ENCODE measurements around the gene ITGB4.
"Not testable (repeated sequence)": the region's sequence is repeated elsewhere in the genome, so short reads cannot be mapped to it uniquely, and the experiment has no call there.

Gene ITGB4

DNA sequence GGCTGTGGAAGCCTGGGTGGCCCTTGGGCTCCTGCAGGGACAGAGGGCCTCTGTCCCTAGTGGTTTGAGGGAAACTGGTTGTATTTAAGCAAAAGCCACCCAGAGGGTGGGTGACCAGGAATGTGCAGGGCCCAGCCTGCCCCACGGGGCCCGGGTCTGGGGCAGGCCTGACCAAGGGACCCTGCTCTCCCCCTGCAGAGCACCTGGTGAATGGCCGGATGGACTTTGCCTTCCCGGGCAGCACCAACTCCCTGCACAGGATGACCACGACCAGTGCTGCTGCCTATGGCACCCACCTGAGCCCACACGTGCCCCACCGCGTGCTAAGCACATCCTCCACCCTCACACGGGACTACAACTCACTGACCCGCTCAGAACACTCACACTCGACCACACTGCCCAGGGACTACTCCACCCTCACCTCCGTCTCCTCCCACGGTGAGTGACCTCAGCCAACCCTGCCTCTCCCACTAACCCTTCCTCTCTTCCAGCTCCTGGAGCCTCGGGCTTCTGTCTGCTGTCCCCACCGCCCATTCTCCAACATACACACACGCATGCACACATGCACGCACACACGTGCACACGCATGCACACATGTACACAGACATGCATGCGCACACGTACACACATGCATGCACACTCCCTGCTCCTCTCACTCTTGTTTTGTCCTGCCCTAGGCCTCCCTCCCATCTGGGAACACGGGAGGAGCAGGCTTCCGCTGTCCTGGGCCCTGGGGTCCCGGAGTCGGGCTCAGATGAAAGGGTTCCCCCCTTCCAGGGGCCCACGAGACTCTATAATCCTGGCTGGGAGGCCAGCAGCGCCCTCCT lies 33.3 kb downstream of the ITGB4 start:
- DNase-seq, result no peak

DNA sequence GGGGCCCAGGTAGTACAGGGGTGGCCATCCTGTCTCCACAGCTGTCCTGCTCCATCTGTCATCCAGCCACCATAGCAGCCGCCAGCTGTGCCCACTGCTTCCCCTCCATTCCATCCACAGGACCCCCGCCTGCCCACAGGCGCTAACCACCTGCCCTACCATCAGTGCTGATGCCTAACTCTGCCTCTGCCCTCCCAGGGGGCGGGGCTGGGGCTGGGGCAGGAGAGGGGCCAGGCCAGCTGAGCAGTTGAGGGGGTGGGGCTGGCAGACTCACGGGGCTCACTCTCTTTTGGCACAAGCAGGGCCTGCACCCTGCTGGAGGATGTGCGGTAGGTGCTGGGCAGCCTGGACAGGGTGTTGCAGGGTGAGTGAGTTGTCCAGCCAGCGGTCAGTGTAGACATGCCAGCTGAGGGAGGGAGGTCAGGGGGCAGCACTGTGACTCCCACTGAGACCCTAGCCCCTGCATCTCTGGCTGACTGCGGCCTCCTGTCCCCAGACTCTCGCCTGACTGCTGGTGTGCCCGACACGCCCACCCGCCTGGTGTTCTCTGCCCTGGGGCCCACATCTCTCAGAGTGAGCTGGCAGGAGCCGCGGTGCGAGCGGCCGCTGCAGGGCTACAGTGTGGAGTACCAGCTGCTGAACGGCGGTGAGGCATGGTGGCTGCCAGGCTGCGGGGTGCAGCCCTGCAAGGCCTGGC lies 34.1 kb downstream of the ITGB4 start:
- DNase-seq, result no peak

DNA sequence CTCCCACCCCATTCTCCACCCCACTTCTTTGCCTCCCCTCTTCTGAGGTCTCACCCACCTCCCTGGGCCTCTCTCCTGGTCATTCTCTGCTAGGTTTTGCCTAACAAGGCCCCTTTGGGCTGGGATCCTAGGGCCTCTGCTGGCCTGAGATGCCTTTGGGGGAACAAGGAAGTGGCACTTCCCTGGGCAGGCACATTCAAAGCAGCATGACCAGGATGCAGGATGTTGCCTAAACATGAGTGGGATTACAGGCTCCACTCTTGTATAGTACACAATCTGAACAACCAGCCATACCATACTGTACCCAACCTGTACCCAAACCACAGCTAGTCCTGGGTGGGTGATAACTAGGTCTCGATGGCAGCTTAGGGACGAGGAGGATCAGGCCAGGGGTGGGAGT lies 34.7 kb downstream of the ITGB4 start:
- DNase-seq, result no peak

DNA sequence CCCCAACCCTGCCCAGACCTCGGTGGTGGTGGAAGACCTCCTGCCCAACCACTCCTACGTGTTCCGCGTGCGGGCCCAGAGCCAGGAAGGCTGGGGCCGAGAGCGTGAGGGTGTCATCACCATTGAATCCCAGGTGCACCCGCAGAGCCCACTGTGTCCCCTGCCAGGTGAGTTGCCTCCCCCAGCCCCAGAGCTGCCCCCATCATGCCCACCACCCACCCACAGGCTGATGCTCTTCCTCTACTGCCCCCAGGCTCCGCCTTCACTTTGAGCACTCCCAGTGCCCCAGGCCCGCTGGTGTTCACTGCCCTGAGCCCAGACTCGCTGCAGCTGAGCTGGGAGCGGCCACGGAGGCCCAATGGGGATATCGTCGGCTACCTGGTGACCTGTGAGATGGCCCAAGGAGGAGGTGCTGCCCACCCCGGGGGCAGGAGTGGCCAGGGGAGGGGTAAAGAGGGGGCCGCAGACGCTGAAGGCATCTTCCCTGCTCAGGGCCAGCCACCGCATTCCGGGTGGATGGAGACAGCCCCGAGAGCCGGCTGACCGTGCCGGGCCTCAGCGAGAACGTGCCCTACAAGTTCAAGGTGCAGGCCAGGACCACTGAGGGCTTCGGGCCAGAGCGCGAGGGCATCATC lies 35.3 kb downstream of the ITGB4 start:
- DNase-seq, result no peak

DNA sequence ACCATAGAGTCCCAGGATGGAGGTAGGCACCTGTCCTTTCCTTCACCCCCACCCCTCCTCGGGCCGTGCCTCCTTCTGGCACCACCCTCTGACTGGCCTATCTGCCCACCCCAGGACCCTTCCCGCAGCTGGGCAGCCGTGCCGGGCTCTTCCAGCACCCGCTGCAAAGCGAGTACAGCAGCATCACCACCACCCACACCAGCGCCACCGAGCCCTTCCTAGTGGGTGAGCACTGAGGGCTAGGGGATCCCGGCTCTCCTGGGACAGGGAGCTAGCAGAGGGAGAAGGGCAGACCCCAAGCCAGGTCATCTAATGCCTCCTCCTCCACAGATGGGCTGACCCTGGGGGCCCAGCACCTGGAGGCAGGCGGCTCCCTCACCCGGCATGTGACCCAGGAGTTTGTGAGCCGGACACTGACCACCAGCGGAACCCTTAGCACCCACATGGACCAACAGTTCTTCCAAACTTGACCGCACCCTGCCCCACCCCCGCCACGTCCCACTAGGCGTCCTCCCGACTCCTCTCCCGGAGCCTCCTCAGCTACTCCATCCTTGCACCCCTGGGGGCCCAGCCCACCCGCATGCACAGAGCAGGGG lies 35.9 kb downstream of the ITGB4 start:
- DNase-seq, result no peak

DNA sequence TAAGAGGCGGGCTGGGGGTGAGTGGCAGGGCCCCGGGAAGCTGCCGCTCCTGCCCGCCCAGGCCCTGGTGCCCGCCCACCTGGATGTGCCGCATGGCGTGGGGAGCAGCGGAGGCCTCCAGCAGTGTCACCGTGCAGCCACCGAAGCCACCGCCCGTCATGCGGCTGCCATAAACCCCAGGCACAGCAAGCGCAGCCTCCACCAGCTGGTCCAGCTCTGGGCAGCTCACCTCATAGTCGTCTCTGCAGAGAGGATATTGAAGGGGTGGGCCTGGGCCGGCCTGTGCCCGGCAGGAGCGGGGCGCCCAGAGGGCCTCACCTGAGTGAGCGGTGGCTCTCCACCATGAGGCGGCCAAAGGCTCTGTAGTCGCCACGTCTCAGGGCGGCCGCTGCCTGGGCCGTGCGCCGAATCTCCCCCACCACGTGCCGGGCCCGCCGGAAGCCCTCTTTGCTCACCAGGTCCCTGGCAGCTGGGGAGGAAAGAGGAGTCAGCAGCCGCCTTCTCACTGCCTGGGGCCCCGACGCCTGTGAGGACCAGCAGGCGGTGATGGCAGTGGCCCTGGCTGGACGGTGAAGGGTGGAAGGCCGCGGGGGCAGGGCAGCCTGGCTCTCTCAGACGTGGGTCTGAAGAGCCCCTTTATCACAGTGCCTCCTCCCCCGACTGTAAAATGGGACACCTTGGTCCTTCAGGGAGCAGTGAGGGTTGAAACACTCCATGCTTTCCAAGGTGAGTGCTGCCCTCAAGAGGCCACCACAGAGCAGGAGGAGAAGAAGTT lies 37.1 kb downstream of the ITGB4 start:
- no peak for DNase-seq

DNA sequence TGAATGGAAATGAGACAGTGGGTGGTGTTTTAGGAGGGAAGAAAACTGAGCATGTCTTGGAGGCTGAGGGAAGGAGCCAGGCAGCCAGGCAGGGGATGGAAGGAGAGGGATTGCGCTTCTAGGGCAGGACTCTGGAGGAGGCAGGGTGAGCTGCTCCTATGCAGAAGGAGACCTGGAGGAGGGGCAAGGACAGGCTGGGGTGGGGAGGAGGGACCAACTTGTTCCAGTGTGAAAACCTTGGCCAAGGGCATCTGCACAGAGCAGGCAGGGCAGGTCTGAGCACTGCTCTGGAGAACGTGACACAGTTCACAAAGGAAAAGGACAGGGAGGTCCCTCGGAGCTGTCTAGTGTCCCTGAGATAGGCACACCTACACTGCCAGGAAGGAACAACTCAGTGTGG lies 38.2 kb downstream of the ITGB4 start:
- DNase-seq, result no peak

DNA sequence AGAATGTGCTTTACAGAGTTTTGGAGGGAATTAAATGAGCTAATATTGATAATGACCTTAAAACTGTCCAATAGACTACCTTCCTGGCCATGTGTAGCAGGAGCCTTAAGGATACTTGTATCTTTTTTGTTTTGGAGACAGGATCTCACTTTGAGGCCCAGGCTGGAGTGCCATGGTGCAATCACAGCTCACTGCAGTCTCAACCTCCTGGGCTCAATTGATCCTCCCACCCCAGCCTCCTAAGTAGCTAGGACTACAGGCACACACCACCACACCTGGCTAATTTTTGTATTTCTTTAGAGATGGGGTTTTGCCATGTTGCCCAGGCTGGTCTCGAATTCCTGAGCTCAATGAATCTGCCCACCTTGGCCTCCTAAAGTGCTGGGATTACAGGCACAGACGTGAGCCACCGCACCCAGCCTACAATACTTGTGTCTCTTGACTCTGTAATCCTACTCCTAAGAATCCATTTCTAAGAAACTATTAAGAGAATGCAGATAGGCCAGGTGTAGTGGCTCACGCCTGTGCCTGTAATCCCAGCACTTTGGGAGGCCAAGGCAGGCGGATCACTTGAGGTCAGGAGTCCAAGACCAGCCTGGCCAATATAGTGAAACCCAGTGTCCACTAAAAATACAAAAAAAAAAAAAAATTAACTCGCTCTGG lies 38.9 kb downstream of the ITGB4 start:
- not testable (repeated sequence) for DNase-seq

DNA sequence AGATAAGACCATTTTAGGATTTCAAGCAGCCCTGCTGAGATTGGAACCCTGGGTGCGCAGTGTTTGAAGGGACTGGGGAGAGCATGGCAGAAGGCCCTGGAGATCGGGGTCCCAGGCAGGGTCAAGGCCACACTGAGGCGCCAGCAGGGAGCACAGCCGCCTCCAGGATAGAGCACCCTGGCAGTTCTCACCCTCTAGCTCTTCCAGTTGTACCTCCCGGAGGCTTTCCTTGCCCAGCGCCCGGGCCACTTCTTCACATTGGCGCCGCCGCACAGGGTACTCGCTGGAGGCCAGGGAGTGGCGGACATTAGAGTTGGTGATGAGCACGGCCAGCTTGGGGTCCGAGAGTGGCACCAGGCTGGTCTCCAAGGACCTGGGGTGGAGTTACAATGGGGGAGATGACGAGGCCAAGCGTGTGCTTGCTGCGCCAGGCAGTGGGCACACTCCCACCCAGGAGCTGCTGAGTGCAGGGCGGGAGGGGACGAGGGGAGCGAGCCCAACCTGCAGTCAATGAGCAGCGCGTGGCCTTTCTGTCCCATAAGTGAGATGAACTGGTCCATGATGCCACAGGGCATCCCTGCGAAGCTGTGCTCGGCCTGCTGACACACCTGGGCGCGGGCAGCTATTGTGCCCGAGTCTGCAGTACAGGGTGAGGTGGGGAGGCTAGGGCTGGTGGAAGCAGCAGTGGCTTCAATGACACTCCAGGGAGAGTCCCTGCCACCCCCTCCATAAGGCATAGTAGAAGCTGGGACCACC lies 41.4 kb downstream of the ITGB4 start:
- DNase-seq, result no peak

DNA sequence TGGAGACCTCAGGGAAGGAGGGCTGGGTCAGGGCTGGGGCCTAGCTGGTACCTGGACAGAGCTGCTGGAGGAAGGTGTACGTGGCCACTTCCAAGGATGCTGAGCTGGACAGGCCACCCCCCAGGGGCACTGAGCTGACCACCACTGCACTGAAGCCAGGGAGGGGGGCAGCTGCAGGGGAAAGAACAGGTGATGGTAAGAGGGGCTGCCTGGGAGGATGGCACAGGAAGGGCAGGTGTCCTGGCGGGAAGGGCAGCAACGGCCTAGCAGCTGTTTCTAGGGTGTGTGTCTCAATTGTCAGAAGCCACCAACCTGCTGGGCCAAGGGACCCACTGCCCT lies 42.0 kb downstream of the ITGB4 start:
- DNase-seq, result no peak

DNA sequence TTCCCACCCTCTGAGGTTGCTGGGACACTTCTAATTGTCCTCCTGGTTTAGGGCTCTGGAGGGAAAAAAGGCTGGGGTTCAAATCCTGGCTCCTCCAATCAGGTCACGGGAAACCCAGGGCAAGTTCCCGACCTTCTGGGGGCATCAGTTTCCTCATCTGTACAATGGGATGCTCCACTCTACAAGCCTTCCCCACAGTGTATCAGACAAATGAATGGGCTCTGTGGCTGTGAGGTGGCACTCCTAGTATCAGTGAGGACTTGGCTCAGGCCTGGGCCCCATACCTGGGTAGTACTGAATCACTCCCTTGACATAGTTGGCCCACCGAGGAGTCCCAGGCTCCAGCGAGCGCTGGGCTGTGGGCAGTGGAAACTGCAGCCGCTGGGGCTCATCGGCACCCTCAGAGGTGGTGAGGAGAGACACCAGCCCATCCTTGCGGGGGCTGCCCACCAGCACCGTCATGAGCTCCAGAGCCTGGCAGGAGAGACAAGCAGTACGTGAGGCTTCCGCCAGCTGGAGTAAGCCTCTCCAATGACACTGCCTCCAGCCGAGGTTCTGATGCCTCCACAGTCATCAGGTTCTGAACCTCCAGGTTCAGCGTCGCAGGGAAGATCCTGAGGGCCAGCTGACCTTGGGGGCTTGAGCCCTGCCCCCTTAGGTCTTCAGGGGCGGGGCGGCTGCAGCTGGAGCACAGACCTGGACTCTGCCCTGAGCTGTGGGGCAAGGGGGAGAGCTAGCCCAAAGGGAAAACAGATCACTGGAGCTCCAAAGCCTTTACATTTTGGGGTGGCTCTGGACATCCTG lies 42.6 kb downstream of the ITGB4 start:
- no peak for DNase-seq

DNA sequence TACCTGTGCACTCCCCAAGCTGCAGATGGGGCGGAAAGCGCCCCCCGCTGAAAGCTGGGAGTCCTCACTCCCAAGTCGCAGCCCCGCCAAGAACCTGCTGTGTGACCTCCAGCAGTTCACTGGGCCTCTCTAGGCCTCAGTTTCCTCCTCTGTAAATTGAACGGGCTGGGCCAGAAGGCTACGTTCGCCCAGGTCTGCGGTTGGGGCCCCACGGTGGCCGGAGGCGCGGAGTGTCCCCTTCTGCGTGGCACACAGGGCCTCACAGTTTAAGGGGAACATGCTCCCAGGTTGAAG lies 43.1 kb downstream of the ITGB4 start:
- no peak for DNase-seq

DNA sequence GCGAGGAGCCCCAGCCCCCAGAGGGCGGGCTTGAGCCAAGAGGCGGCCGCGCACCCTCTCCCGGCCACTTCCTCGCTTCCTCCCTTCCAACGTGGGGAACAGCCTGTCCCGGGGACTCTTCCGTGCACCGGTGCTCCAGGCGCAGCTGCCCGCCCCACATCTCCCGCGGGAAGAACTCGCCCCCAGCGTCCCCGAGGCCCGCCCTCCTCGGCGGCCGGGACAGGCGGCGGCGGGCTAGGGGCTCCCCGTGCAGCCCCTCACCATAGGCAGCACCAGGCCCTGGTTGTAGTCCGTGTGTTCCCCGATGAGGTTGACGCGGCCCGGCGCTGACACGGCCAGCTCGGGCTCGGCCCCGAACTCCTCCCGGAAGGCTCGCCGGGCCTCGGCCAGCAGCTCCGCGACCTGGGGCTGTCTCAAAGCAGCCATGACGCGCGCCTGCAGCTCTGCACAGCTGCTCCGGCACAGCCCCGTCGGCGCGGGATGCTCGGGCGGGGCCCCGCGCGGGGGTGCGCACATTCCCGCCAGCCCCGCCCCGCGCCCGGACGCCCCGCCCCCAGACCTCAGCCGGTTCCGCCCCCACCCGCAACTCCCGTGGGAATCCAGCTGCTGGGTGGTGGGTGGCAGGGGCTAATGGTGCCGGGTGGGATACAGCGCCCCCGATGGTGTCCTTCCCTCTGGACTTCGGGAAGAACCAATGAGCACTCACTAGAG lies 43.6 kb downstream of the ITGB4 start, which contains the start of gene GALK1:
GALK1 (minus strand) TSS at position 482 of the 711 bp plus-strand sequence; CDS start at position 426, 56 bp downstream.
- peak; percentile 45 for DNase-seq

DNA sequence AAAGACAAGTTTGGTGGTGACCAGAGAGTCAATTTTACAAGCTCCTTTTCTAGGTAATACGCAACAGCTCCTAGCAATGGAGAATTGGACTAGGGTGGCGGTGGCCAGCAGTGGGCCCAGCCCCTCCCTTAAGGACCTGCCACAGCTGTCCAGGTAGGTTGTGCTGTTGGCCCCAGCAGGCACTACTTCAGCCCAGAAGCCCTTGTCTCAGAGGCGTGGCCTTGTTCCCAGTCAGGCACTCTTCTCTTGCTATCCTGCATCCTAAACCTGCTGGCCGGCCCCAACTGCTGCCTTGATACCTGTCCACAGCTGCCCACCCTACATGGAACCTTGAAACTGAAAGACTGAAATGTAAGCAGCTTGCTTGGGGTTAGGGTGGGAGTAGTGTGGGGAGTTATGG lies 44.7 kb downstream of the ITGB4 start:
- DNase-seq, result no peak

DNA sequence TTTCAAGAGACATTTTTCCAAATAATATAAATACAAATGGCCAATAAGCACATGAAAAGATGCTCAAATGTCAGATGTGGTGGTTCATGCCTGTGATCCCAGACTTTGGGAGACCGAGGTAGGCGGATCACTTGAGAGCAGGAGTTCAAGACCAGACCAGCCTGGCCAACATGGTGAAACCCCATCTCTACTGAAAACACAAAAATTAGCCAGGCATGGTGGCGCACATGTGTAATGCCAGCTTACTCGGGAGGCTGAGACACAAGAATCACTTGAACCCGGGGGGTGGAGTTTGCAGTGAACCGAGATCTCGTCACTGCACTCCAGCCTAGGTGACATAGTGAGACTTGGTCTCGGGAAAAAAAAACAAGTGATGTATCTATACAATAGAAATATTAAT lies 46.6 kb downstream of the ITGB4 start:
- no peak for DNase-seq

DNA sequence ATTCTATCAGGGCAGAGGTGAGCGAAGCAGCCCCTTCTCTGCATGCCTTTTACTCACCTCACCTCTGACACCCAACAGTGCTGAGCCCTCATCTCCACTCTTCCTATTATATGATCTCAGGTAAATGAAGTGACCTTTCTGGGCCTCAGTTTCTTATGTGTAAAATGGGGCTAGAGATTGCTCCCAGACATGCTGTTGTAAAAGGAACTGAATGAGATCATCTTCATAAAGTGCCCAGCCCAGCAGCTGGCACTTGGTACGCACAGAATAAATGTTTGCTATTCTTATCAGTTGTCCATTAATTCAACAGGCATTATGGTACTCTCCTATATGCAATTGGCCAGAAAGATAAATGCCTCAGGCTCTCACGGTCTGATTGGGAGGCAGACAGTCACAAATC lies 48.3 kb downstream of the ITGB4 start:
- no peak for DNase-seq

DNA sequence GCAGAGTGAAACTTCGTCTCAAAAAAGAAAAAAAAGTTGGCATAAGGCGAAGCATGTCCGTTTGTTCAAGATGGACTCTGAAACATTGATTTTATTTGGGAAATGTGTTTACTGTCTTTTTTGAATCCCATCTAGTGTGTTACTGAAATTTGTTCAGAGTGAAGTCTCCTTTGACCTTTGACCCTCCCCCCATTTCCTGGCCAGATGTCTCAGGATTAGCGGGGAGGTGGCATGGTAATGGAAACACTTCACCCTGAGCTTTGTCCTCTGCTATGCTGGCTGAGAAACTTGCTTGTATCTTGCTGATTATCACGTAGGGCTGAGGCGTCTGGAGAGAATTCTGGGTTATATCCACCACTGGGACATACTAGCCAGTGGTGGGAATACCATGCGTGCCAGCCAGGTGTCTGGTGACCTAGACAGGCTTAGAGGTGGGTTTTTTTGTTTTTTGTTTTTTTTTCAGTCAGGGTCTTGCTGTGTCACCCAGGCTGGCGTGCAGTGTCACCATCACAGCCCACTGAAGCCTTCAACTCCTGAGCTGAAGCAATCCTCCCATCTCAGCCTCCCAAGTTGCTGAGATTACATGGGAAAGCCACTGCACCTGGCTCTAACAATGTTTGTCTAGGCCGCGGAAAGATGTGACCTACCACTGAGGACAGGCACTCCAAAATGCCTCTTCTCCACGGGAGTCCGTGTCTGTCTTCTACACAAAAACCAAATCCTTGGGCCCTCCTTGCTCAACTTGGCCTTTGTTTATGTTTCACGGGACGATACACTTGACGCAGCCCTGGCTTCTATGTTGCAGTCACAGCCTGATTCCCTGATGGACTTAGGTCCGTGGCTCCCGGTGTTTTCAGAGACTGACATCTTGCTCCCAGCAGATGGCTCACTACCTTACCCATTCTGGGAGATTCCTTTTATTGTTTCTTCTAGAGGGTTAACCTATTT lies 50.3 kb downstream of the ITGB4 start:
- DNase-seq, result no peak

DNA sequence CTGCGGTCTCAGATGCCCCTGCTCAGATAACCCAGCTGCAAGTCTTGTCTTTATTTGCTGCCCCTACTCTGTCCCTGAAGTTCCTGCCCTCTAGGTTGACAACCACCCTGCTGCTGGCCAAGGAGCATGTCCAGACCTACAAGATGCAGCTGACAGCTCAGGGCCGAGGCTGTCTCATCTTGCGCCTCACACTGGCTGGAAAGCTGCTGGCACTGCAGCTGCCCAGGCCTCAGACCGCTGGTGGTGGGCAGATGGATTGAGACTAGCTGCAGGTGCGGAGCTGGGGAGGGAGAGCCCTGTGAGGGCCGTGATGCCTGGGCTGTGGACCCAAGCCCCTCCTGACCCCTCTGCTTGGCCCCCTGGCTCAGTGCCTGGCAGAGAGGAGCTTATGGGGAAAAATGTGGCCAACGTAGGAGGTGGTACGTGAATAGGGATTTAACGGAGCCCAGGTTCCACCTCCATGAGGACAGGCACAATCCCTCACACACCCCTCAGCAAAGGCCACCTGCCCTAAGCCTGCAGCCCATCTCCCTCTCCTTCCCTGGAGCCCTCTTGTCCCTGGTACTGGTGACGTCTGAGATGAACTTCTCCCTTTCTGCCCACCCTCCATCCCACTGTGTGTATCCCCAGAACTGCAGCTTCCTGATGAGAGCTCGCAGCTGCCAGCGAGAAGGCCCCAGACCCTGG lies 52.0 kb downstream of the ITGB4 start:
- DNase-seq, result no peak
